HG03354 (cell line): ENCODE results near the gene TBCA.
"Not testable (repeated sequence)": the region's sequence is repeated elsewhere in the genome, so short reads cannot be mapped to it uniquely, and the experiment has no call there.

ENCODE experiments used
- ATAC-seq: cut with Tn5 transposase; IDR thresholded peaks from one replicate; pipeline ENCODE4 v1.9.1; 2021; ENCODE audit warnings: mild to moderate bottlenecking; ENCODE audit not compliant: unreplicated experiment, poor library complexity, severe bottlenecking

TBCA gene

DNA sequence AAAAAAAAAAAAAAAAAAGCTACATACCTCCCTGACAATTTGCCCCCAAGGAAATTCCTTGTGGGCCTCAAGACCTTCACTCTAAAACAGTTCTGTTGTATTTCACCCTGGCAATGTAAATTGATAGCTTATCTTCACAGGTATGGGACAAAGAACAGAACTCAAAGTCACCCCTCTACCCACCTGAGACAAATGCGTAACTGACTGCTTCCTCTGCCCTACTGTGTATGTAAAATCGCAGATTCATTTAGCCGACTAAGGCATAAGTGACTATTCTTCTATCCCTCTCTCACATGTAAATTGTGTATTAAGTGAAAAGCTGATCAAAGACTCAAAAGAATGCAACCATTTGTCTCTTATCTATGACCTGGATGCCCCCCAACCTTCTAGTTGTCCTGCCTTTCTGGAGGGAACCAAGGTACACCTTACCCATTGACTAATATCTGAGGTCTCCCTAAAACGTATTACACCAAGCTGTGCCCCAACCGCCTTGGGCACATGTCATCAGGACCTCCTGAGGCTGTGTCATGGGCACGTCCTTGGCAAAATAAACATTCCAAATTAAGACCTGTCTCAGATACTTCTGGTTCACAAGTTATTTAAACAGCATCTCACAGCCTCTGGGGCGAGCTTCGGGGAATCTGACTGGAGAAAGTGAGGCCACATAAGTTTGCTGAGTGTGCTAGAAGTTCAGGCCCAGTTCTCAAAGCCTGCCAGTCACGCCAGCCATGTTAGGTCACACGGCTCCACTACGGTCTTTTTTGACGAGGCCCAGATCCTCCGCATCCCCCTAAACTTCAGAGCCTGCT lies 954 bp downstream of the TBCA start:
- peak; percentile 26 for ATAC-seq

DNA sequence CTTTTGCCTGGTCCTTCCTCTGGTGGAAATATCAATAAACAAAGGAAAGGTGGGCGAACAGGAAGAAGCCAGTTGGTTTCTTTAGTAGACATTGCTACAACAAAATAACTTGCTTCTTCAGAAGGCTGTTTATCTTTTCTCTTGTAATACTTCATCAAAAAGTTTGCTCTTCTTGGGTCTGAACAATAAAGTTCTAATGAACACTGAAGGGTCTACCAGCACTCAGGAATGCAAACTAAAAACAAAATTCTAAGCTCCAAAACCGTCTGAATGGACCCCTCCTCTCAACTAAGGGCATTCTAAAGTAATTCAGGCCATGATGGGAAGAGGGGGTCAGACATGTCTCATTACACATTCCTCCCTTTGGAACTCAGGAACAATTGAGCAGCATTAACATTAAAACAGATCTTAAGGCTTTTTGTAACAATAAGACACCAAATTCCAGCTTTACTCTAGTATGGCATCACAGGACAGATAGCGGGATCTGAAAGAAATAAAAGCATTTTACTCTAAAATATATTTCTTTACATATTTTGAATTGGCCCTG lies 2.3 kb downstream of the TBCA start:
- no peak for ATAC-seq

DNA sequence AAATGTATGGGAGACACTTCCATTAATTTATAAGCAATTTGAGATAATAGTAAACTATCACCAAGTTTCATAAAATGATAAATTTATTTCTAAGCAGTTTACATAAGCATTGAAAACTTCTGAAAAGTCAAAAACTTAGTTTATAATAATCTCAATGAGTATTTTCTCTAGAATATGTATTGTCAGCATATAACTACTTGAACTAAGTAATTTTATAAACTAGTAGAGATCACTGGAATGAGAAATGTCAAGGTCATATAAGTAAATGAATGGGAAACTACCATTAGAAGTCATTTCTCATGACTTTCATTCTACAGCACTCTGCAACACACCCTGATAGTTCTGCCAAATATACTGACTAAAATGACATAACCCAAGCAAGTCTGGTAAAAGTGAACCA lies 3.4 kb downstream of the TBCA start:
- ATAC-seq = no peak

DNA sequence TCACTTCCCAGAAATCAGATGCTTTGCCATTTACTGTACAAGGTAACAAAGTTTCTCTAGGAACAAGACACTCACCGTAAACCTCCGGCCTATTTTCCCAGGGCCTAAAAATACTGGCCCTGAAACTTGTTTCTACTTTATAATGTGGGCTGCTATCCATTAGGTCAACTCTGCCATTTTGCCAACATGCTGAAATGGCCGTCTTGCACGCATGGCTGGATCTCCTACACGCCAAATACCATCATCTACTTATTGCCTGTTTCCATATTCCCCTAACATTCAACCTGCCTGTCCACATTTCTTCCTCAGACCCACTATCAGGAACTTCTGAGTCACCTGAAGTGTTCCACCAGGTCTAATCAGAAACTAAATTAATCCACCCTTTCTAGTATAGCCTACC lies 4.7 kb downstream of the TBCA start:
- no peak for ATAC-seq

DNA sequence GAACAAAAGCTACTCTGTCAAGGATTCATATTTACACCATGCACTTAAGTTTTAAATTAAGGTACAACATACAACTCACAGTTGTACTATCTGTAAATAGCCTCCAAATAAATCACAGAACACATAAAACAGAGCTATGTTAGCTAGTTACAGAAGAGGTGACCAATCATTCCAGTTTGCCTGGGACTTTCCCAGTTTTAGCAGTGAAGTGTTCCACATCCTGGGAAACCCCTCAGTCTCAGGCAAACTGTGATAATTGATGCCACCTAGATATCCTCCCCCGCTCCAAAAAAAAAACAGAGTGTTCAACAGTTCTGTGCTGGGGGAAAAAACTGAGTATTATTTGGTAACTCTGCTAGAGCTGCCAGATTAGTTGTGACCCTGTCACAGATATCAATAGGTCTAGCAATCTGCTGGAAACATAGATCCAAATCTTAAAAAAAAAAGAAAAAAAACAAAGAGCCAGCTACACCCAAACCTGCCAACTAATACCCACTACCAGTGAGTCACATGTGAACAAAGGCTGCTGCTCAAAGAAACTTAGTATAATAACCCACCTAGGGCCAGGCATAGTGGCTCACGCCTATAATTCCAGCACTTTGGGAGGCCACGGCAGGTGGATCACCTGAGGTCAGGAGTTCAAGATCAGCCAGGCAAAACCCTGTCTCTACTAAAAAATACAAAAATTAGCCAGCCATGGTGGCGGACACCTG lies 5.7 kb downstream of the TBCA start:
- ATAC-seq = no peak

DNA sequence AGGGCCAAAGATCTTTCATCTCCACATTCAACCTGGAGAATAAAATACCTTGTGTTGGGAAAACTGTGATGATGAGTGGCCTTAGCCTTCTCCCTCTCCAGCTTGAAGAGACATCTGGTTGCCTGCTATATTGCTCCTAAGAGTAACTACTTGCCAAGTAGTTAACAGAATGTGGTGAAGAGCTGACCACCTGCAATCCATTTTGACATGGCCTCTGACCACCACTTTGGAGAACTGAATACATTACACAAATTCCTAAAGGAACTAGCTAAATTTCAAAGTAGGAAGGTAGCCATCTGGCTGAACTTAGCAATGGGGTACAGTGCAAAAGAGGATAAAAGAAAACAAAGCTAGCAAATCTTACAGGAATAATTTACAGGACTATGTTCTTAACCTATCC lies 7.2 kb downstream of the TBCA start:
- no peak for ATAC-seq

DNA sequence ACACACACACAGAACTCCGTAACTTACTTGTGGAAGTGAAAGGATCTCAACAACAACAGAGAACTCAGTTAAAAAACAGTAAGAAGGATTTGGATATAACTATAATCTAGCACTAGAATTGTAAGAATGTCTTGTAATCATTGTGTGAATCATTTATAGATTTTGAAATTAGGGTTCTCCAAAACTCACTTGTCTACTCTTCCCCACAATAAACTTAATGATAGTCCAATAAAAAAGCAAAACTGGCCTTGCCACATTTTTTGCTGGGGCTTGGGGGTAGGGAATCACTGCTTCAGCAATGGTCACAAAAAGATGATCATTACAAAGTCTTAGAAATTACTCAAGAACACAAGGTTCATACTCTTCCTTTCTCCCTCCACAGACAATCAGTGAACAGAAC lies 8.8 kb downstream of the TBCA start:
- no peak for ATAC-seq

DNA sequence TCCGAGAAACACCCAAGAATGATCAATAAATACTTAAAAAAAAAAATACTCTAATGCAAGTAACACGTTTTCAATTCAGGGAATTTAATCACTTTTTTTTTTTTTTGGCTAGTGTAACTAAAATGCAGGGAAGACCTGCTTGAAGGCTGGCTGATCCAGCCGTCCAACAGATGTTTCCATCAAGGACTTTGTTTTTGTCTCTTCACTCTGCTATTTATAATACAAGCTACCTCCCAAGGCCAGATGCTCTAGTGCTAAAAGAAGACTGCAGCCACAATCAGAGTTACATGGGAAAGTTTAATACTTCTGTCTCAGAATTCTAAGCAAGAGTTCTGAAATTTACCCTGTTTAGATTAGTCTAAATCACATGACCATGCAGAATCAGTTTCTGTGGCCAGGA lies 14.5 kb downstream of the TBCA start:
- no peak for ATAC-seq

DNA sequence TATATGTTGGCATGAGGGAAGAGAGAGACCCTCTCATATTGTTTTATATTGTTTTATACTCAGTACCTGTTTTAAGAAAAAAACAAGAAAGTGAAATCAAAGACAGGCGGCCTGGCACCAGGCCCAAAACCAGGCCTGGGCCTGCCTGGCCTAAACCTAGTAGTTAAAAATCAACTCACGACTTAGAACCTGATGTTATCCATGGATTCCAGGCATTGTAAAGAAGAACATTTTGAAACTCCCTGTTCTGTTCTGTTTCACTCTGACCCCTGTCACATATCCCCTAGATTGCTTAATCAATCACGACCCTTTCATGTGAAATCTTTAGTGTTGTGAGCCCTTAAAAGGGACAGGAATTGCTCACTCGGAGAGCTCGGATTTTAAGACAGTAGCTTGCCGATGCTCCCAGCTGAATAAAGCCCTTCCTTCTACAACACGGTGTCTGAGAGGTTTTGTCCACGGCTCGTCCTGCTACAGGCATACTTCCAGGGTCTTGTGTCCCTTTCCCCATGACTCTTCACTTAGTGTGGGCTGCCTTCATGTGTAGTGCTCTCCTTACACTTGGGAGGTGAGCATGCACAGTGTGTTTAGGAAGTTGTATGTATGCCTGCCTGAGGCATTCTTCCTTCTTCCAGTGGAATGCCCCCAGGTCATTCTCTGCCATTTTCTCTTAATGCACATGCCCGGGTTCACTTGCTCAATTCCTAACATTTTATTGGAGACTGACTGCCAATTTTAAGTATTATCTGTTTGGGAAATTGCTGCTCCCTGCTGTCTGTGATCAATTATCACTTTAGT lies 17.8 kb downstream of the TBCA start:
- no peak for ATAC-seq

DNA sequence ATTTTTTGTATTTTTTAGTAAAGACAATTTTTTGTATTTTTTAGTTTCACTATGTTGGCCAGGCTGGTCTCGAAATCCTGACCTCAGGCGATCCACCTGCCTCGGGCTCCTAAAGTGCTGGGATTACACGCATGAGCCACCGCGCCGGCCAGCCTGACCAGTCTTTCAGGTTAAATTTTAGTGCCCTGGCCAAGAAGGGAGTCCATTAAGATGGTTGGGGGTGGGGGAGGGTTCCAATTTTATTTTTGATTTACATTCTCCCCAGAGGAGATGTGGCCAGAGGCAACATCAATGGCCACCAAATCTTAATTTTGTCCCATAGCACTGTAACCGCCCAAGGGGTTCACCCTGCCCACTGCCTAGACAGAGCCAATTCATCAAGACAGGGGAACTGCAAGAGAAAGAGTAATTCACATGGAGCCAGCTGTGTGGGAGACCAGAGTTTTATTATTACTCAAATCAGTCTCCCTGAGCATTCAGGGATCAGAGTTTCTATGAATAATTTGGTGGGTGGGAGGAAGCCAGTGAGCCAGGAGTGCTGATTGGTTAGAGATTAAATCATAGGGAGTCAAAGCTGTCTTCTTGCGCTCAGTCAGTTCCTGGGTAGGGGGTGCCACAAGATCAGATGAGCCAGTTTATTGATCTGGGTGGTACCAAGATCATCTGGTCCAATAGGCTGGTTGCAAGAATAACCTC lies 24.7 kb downstream of the TBCA start:
- ATAC-seq = no peak

DNA sequence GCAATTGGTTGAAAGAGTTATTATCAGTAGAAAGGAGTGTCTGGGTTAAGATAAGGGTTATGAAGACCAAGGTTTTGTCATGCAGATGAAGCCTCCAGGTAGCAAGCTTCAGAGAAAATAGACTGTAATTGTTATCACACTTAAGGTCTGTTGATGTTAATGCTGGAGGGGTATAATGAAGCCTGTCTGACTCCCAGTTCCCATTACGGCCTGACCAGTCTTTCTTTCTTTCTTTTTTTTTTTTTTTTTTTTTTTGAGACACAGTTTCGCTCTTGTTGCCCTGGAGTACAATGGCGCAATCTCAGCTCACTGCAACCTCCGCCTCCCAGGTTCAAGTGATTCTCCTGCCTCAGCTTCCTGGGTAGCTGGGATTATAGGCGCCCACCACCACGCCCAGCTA lies 25.2 kb downstream of the TBCA start:
- ATAC-seq = not testable (repeated sequence)

DNA sequence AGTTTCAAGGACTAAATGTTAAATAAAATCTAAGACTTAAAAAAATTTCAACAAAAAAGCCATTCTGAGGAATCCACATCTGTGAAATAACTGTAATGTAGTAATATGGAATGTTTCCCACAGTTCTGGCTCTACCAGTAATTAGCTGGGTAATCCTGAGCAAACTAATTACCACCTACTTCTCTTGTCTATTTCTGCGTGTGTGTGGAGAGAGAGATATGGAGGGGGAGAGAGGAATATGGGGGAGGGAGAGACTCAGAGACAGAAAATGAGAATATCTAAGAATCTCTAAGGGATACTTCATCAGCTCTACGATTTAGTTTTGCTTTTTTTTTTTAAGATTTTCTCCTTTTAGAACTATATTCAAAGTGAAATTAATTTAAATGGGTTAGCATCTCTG lies 28.0 kb downstream of the TBCA start:
- ATAC-seq = no peak

DNA sequence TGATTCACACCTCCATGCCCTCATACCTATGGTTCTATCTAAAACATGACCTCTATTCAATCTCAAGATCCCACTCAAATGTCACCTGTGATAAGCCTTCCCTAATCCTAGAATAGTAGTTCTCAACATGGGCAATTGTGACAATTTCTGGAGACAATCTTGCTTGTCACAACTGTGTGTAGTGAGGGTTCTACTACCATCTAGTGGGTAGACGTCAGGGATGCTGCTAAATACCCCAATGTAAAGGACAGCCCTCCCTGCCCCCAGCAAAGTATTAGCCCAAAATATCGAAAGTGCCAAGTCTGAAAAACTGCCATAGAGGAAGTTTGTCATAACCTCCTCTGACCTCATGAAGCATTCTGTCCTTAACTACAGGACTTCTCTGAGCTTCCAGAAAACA lies 32.0 kb downstream of the TBCA start:
- no peak for ATAC-seq

DNA sequence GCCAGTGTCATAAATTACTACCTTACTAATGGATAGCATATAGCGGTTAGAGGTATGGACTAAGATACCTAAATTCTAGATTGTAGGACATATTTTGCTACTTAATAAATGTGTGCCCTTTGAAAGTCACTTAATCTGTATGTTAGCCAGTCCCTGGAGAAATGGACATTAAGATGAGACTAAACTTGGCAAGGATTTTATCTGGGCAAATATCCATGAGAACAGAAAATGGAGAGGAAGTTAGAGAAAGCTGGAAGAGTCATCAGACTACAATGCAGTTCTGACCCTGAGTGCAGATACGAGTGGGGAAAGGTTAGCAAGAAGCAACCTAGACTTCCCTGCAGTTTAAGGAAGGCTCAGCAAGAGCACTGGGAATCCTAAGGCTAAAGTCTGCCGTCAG lies 33.0 kb downstream of the TBCA start:
- ATAC-seq = no peak

DNA sequence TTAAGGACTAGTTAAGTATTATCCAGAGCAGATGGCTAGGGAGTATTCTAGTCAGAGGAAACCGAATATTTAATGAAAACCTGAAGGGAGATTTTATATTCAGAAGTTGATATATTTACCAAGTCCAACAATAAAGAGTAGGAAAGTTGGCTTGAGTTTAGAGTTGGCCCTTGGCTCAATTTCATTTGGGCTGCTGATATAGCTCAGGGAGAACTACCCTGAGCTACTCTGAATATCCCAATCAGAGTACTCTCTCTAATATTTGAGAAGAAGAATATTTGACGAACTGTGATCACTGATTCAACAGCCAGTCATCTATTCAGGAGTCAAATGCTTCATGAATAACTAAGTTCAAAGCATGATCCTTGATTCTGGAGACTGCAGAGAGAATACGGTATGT lies 34.5 kb downstream of the TBCA start:
- ATAC-seq = no peak

DNA sequence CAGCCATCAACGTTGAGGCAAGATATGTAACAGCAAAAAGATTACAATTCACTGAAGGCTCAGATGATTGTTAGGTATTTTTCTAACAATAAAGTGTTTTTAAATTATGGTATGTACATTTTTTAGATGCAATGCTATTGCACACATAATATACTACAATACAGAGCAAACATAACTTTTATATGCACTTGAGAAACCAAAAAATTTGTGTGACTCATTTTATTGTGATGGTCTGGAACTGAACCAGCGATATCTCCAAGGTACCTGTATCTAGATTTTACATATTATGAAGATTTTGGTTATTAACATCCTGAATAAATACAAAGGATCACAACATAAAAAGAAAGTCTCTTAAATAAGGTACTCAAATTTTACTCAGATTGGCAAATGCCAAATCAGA lies 41.3 kb downstream of the TBCA start:
- ATAC-seq = no peak

DNA sequence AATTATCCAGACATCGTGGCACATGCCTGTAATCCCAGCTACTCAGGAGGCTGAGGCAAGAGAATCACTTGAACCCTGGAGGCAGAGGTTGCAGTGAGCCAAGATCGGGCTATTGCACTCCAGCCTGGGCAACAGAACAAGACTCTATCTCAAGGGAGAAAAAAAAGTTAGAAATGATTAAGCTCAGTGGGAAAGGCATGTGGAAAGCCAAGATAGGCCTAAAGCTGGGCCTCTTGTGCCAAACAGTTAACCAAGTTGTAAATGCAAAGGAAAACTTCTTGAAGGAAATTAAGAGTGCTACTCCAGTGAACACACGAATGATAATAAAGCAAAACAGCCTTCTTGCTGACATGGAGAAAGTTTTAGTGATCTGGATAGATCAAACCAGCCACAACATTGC lies 43.0 kb downstream of the TBCA start:
- ATAC-seq = no peak

DNA sequence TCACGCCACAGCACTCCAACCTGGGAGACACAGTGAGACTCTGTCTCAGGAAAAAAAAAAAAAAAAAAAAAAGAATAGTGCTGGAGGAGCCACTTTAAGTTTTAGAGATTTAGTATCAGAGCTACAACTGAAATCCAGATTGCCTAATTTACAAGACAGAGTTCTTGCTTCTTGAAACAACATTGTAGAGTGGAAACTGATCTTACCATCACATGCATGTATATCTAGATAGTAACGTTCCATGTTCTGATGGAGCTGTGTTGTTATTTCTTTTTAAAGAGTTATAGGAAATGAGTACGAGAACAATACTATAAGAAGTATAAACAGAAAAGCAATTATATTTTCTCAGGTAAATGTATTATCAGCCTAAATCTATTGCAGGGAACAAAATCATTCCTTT lies 48.9 kb downstream of the TBCA start:
- ATAC-seq = no peak

DNA sequence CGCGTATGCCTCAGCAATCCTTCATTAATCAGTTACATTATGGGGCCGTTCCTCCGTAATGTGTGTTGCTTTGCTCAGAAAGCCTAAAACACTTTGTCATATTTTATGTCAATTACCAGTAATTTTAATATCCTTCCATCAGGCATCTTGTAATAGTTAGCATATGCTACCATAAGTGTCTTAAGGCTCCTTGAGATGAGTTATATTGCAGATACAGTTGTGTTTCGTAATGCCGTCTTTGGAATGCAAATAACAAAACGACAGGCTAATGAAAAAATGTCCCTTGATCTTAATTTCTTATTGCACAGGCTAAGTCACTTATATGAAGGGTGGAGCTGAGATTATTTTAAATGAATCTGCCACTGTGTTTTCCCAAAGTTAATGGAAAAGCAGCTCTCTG lies 50.5 kb downstream of the TBCA start:
- no peak for ATAC-seq

DNA sequence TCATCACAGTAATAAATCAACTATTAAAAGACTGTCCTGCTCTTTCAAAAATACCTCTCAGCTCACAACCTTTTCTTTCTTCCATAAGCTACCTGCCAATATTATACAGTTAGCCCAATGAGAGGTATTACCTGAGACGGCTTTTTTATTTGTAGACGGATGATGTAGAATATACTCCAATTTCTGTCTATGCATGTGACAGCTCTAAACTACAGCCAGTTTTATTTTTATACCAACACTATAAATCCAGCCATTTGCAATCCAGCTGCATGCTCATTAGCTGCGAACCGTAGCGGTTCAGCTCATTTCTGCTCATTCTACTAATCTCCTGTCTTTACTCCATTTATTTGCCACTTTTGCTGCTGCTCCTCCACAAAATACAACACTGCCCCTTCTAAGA lies 51.2 kb downstream of the TBCA start:
- no peak for ATAC-seq
